ENCODE measurements around the gene LITAF.
"Not testable (repeated sequence)": the region's sequence is repeated elsewhere in the genome, so short reads cannot be mapped to it uniquely, and the experiment has no call there.

Gene LITAF

GRCh38 chr16:11507350-11507749, 79.4 kb downstream of the LITAF start:
- Histone ChIP-seq H3K9ac (ENCODE audit: low read length) (no peak overlapping the region), H3K36me3 (ENCODE audit: control insufficient read depth, insufficient read depth, low read length, severe bottlenecking) (no peaks in the 10 kb centered on the region), H3K4me3 (ENCODE audit: low read length) (no peak overlapping the region), H3K27me3 (replicated peaks; ENCODE audit: control insufficient read depth, insufficient read depth, low read length) (no peaks in the 10 kb centered on the region), H3K9me3 (ENCODE audit: control insufficient read depth, low read length) (no peaks in the 10 kb centered on the region), H3K4me1 (ENCODE audit: control insufficient read depth, insufficient read depth, low read length) (no peaks in the 10 kb centered on the region)
- no peak for DNase-seq (ENCODE audit: low read depth)

GRCh38 chr16:11506741-11507305, 79.9 kb downstream of the LITAF start:
- Histone ChIP-seq H3K9me3 (ENCODE audit: control insufficient read depth, low read length) (no peaks in the 10 kb centered on the region), H3K9ac (ENCODE audit: low read length) (no peak overlapping the region), H3K27me3 (replicated peaks; ENCODE audit: control insufficient read depth, insufficient read depth, low read length) (peaks cover 2% of the 10 kb centered on the region), H3K36me3 (ENCODE audit: control insufficient read depth, insufficient read depth, low read length, severe bottlenecking) (no peaks in the 10 kb centered on the region), H3K4me3 (ENCODE audit: low read length) (no peak overlapping the region), H3K4me1 (ENCODE audit: control insufficient read depth, insufficient read depth, low read length) (no peaks in the 10 kb centered on the region)
- DNase-seq (ENCODE audit: low read depth) = no peak

- H3K4me1 ChIP-seq (ENCODE audit: control insufficient read depth, insufficient read depth, low read length) = not testable (repeated sequence)
These were observed 82.5 kb downstream of the LITAF start for GRCh38 chr16:11504261-11504660.

GRCh38 chr16:11503566-11503965, 83.2 kb downstream of the LITAF start:
- H3K36me3 ChIP-seq (ENCODE audit: control insufficient read depth, insufficient read depth, low read length, severe bottlenecking) = no peaks in the 10 kb centered on the region
- no peak overlapping the region for H3K9ac ChIP-seq (ENCODE audit: low read length)
- no peaks in the 10 kb centered on the region for H3K9me3 ChIP-seq (ENCODE audit: control insufficient read depth, low read length)
- no peaks in the 10 kb centered on the region for H3K4me1 ChIP-seq (ENCODE audit: control insufficient read depth, insufficient read depth, low read length)
- H3K27me3 ChIP-seq (replicated peaks; ENCODE audit: control insufficient read depth, insufficient read depth, low read length) = peaks cover 7% of the 10 kb centered on the region
- no peak overlapping the region for H3K4me3 ChIP-seq (ENCODE audit: low read length)
- no peak for DNase-seq (ENCODE audit: low read depth)

More at GRCh38 chr16:11504261-11504660, 82.5 kb downstream of the LITAF start:
- H3K27me3 ChIP-seq (replicated peaks; ENCODE audit: control insufficient read depth, insufficient read depth, low read length); H3K4me3 ChIP-seq (ENCODE audit: low read length); H3K9me3 ChIP-seq (ENCODE audit: control insufficient read depth, low read length); DNase-seq (ENCODE audit: low read depth); H3K36me3 ChIP-seq (ENCODE audit: control insufficient read depth, insufficient read depth, low read length, severe bottlenecking); H3K9ac ChIP-seq (ENCODE audit: low read length): not testable (repeated sequence)

DNA sequence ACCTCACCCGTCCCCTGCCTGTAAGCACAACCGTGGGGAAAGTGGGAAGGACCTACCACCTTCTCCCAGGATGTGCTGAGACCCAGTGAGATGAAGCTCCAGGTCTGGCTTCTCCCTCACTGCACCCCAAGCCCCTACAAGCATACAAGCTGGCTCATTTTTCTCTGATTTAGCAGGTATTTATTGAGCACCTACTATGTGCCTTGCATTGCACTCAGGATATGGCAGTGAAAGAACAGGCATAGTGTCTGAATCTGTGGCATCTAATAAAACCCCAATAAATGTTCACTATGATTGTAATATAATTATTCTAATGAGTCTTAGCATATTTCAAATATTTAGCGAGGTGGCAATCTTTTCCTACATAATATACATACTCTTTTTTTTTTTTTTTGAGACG, 84.5 kb downstream of the LITAF start:
- Histone ChIP-seq H3K4me3 (ENCODE audit: low read length) (no peak overlapping the region), H3K27me3 (replicated peaks; ENCODE audit: control insufficient read depth, insufficient read depth, low read length) (peaks cover 7% of the 10 kb centered on the region), H3K9ac (ENCODE audit: low read length) (no peak overlapping the region), H3K9me3 (ENCODE audit: control insufficient read depth, low read length) (no peaks in the 10 kb centered on the region), H3K36me3 (ENCODE audit: control insufficient read depth, insufficient read depth, low read length, severe bottlenecking) (no peaks in the 10 kb centered on the region), H3K4me1 (ENCODE audit: control insufficient read depth, insufficient read depth, low read length) (peaks cover 9% of the 10 kb centered on the region)
- DNase-seq (ENCODE audit: low read depth) = no peak

DNA sequence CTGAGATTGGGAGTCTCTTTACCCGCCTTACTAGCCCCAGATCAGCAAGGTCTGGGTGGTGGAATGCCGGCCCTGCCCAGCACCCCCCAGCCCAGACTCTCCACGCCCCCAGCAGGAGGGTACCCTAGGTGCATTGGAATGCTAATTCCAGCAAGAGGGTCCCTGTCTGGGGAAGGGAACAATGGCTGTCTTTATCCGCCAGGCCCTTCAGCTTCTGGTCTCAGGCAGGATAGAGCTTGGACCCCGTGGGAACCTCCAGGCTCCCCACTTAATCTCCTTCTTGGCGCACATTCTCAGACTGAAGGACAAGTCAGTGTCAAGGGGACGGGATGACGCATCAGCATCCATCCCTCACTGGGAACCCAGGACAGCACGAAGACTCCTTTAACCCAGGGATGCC, 85.1 kb downstream of the LITAF start:
- H3K4me1 ChIP-seq (ENCODE audit: control insufficient read depth, insufficient read depth, low read length) = peaks cover 15% of the 10 kb centered on the region
- H3K9me3 ChIP-seq (ENCODE audit: control insufficient read depth, low read length) = no peaks in the 10 kb centered on the region
- DNase-seq (ENCODE audit: low read depth) = no peak
- no peak overlapping the region for H3K4me3 ChIP-seq (ENCODE audit: low read length)
- no peaks in the 10 kb centered on the region for H3K36me3 ChIP-seq (ENCODE audit: control insufficient read depth, insufficient read depth, low read length, severe bottlenecking)
- H3K9ac ChIP-seq (ENCODE audit: low read length) = no peak overlapping the region
- peaks cover 7% of the 10 kb centered on the region for H3K27me3 ChIP-seq (replicated peaks; ENCODE audit: control insufficient read depth, insufficient read depth, low read length)

DNA sequence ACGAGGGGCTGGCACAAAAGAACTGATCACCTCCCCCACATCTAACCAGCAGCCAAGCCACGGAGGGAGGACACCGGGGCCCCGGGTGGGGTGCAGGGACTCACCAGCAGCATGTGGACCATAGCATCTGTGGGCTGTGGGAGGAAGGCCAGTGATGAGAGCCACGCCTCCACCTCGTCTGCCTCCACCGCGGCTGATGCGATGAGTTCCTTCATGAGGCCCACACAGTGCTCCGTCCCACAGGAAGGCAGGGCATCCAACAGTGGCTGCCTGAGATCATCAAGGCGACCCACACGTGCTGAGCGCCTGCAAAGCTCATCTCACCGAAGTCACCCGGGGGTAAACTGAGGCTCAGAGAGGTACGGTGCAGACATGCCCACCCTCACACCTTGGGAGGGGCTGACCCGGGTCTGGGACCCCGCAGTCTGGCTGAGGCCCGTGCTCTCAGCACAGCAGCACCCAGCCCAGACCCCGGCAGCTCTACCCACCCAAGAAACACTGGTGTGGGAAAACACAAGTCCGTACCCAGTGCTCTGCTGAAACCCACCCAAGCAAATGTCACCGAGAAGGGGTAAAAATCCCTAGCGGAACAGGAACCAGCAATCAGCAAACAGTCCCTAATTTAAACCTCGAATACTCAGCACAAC, 85.9 kb downstream of the LITAF start:
- Histone ChIP-seq H3K27me3 (replicated peaks; ENCODE audit: control insufficient read depth, insufficient read depth, low read length) (peaks cover 7% of the 10 kb centered on the region), H3K36me3 (ENCODE audit: control insufficient read depth, insufficient read depth, low read length, severe bottlenecking) (no peaks in the 10 kb centered on the region), H3K9me3 (ENCODE audit: control insufficient read depth, low read length) (no peaks in the 10 kb centered on the region), H3K4me3 (ENCODE audit: low read length) (no peak overlapping the region), H3K9ac (ENCODE audit: low read length) (no peak overlapping the region), H3K4me1 (ENCODE audit: control insufficient read depth, insufficient read depth, low read length) (peaks cover 19% of the 10 kb centered on the region)
- no peak for DNase-seq (ENCODE audit: low read depth)

GRCh38 chr16:11499295-11500089, 87.2 kb downstream of the LITAF start:
- Histone ChIP-seq H3K27me3 (replicated peaks; ENCODE audit: control insufficient read depth, insufficient read depth, low read length) (peaks cover 7% of the 10 kb centered on the region), H3K36me3 (ENCODE audit: control insufficient read depth, insufficient read depth, low read length, severe bottlenecking) (no peaks in the 10 kb centered on the region), H3K9ac (ENCODE audit: low read length) (no peak overlapping the region), H3K4me1 (ENCODE audit: control insufficient read depth, insufficient read depth, low read length) (peaks cover 27% of the 10 kb centered on the region), H3K4me3 (ENCODE audit: low read length) (no peak overlapping the region), H3K9me3 (ENCODE audit: control insufficient read depth, low read length) (no peaks in the 10 kb centered on the region)
- DNase-seq (ENCODE audit: low read depth) = no peak

GRCh38 chr16:11498683-11499082, 88.0 kb downstream of the LITAF start:
- no peak for DNase-seq (ENCODE audit: low read depth)
- no peaks in the 10 kb centered on the region for H3K36me3 ChIP-seq (ENCODE audit: control insufficient read depth, insufficient read depth, low read length, severe bottlenecking)
- no peak overlapping the region for H3K9ac ChIP-seq (ENCODE audit: low read length)
- peaks cover 27% of the 10 kb centered on the region for H3K4me1 ChIP-seq (ENCODE audit: control insufficient read depth, insufficient read depth, low read length)
- no peak overlapping the region for H3K4me3 ChIP-seq (ENCODE audit: low read length)
- H3K9me3 ChIP-seq (ENCODE audit: control insufficient read depth, low read length) = no peaks in the 10 kb centered on the region
- H3K27me3 ChIP-seq (replicated peaks; ENCODE audit: control insufficient read depth, insufficient read depth, low read length) = peaks cover 7% of the 10 kb centered on the region

- Histone ChIP-seq H3K9me3 (ENCODE audit: control insufficient read depth, low read length) (no peaks in the 10 kb centered on the region), H3K9ac (ENCODE audit: low read length) (peak overlapping the region; percentile 53), H3K4me3 (ENCODE audit: low read length) (no peak overlapping the region), H3K27me3 (replicated peaks; ENCODE audit: control insufficient read depth, insufficient read depth, low read length) (peaks cover 7% of the 10 kb centered on the region), H3K4me1 (ENCODE audit: control insufficient read depth, insufficient read depth, low read length) (peaks cover 27% of the 10 kb centered on the region), H3K36me3 (ENCODE audit: control insufficient read depth, insufficient read depth, low read length, severe bottlenecking) (no peaks in the 10 kb centered on the region)
- peak; percentile 57 for DNase-seq (ENCODE audit: low read depth)
These were observed 88.8 kb downstream of the LITAF start for GRCh38 chr16:11497851-11498289.

All from adipocyte (in vitro differentiated cells).